ENCODE results near the gene THSD7B. TPM values are rescaled to one million over a fixed set of nuclear protein-coding genes. Genes with fewer than 3 reads are reported as not detected.
"Not testable (repeated sequence)": the region's sequence is repeated elsewhere in the genome, so short reads cannot be mapped to it uniquely, and the experiment has no call there.

The THSD7B gene
- total and polyA plus RNA-seq, 2 of the 13 experiments (the other 11 are each of a cell fraction or from before 2014, with no cell fraction given): 0.02 TPM; not detected in 1

DNA sequence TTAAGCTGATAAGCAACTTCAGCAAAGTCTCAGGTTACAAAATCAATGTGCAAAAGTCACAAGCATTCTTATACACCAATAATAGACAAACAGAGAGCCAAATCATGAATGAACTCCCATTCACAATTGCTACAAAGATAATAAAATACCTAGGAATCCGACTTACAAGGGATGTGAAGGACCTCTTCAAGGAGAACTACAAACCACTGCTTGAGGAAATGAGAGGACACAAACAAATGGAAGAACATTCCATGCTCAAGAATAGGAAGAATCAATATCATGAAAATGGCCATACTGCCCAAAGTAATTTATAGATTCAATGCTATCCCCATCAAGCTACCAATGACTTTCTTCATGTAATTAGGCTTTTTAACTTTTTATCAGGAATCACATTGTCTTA is 934.9 kb downstream of the THSD7B start:
- H3K79me2 ChIP-seq (ENCODE audit: insufficient read depth, low read length); POLR2A ChIA-PET; in situ Hi-C loops (cut with HindIII; ENCODE audit: extremely low pct_ligation_motif_present, low pct_unique_long_range_greater_than_20kb); H4K20me1 ChIP-seq (ENCODE audit: insufficient read depth, low read length); H3K4me1 ChIP-seq (ENCODE audit: insufficient read depth, low read length); ATAC-seq; DNase-seq (ENCODE audit: low spot score); H3K27ac ChIP-seq (ENCODE audit: extremely low read length, insufficient read depth, low read length); H3K9ac ChIP-seq (ENCODE audit: insufficient read depth, low read depth, low read length); H3K4me3 ChIP-seq (replicated peaks in 1 of 3; ENCODE audit: insufficient read depth in 1 of 3, low read depth in 2 of 3, low read length in 3 of 3); BruUV-seq (replicated peaks); H2AFZ ChIP-seq (ENCODE audit: low read length); H3K4me2 ChIP-seq (ENCODE audit: low read depth, low read length); FAIRE-seq; H3K36me3 ChIP-seq (replicated peaks in 1 of 2; ENCODE audit: control insufficient read depth in 1 of 2, insufficient read depth in 2 of 2, low read length in 2 of 2); H3K27me3 ChIP-seq (ENCODE audit: control insufficient read depth in 1 of 2, insufficient read depth in 2 of 2, low read length in 2 of 2); CTCF ChIA-PET (ENCODE audit: low intra/inter-chr PET ratio, low total read pairs); intact Hi-C loops (cut with micrococcal nuclease; ENCODE audit: unreplicated experiment): not testable (repeated sequence)
- H3K9me3 ChIP-seq (ENCODE audit: low read length): peaks cover 12% of the 10 kb centered on the region
- 3% methylated on average over 1 of the region's 1 CpG for WGBS (ENCODE audit: low lambda C conversion rate)

DNA sequence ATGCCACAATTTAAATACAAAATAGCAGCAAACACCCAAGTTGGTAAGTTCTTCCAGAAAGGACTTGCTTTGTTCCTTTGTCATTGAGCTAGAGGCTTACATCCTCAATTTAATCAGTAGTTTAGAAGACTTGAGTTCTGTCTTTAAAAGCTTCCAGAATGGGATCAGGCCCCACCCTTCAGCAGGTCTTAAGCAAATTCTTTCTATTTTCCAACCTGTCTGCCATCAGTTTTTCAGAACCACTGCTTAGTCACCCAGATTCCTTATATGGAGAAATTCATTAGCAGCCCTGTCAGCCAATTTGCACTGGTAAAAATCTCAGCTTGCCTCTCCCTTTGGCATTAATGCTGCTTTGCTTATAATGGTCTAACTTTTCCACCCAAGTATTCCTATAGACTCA is 935.3 kb downstream of the THSD7B start:
- Histone ChIP-seq H3K4me1 (ENCODE audit: insufficient read depth, low read length) (no peaks in the 10 kb centered on the region), H3K4me3 (replicated peaks in 1 of 3; ENCODE audit: insufficient read depth in 1 of 3, low read depth in 2 of 3, low read length in 3 of 3) (no peak overlapping the region), H3K9ac (ENCODE audit: insufficient read depth, low read depth, low read length) (no peak overlapping the region), H4K20me1 (ENCODE audit: insufficient read depth, low read length) (no peaks in the 10 kb centered on the region), H3K9me3 (ENCODE audit: low read length) (peaks cover 12% of the 10 kb centered on the region), H3K27me3 (ENCODE audit: control insufficient read depth in 1 of 2, insufficient read depth in 2 of 2, low read length in 2 of 2) (no peaks in the 10 kb centered on the region), H3K27ac (ENCODE audit: extremely low read length, insufficient read depth, low read length) (no peak overlapping the region), H3K79me2 (ENCODE audit: insufficient read depth, low read length) (no peaks in the 10 kb centered on the region), H3K4me2 (ENCODE audit: low read depth, low read length) (no peak overlapping the region), H3K36me3 (replicated peaks in 1 of 2; ENCODE audit: control insufficient read depth in 1 of 2, insufficient read depth in 2 of 2, low read length in 2 of 2) (no peaks in the 10 kb centered on the region), H2AFZ (ENCODE audit: low read length) (no peak overlapping the region)
- ChIA-PET POLR2A (no interaction called here), CTCF (ENCODE audit: low intra/inter-chr PET ratio, low total read pairs) (no interaction called here)
- ATAC-seq (no peak), FAIRE-seq (no peak), DNase-seq (ENCODE audit: low spot score) (no peak)
- no TSS peak for BruUV-seq (replicated peaks)
- intact Hi-C loops (cut with micrococcal nuclease; ENCODE audit: unreplicated experiment) (no loop called here), in situ Hi-C loops (cut with HindIII; ENCODE audit: extremely low pct_ligation_motif_present, low pct_unique_long_range_greater_than_20kb) (no loop called here)
- TF ChIP-seq MLLT10 (CRISPR knock-in tag; IDR thresholded peaks at IDR 0.05) (no peak), RFXANK (CRISPR knock-in tag; IDR thresholded peaks at IDR 0.05) (no peak), NFE2 (CRISPR knock-in tag; IDR thresholded peaks at IDR 0.05) (no peak)

DNA sequence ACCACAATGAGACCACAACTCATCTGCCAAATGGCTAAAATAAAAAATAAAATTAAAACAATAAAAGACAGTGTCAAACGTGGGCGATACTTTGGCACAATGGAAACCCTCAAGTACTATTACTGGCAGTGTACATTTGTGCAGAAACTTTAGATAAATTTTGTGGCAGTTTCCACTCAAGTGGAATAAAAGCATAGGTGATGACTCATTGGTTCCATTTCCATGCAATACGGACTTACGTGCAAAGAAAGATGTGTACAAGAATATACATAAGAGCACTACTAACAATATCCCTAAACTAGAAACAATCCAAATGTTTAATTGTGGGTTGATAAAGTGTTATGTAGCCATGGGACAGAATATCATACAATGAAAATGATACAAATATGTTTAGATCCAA is 940.0 kb downstream of the THSD7B start:
- DNase-seq (ENCODE audit: low spot score): no peak
- BruUV-seq (replicated peaks): no TSS peak

More for the DNA sequence above, 940.0 kb downstream of the THSD7B start:
- no peak for TF ChIP-seq ZNF589 (CRISPR knock-in tag; conservative IDR thresholded peaks at IDR 0.05)
- FAIRE-seq (no peak), ATAC-seq (no peak)
- H3K9me3 ChIP-seq (ENCODE audit: low read length): peaks cover 12% of the 10 kb centered on the region
- intact Hi-C loops (cut with micrococcal nuclease; ENCODE audit: unreplicated experiment): no loop called here
- in situ Hi-C loops (cut with HindIII; ENCODE audit: extremely low pct_ligation_motif_present, low pct_unique_long_range_greater_than_20kb): no loop called here
- CTCF ChIA-PET (ENCODE audit: low intra/inter-chr PET ratio, low total read pairs): no interaction called here
- no peak overlapping the region for H3K27ac ChIP-seq (ENCODE audit: extremely low read length, insufficient read depth, low read length)
- no peak overlapping the region for H3K4me3 ChIP-seq (replicated peaks in 1 of 3; ENCODE audit: insufficient read depth in 1 of 3, low read depth in 2 of 3, low read length in 3 of 3)
- no peak overlapping the region for H3K4me2 ChIP-seq (ENCODE audit: low read depth, low read length)
- WGBS (ENCODE audit: low lambda C conversion rate): 9% methylated on average over 4 of the region's 4 CpGs
- H3K79me2 ChIP-seq (ENCODE audit: insufficient read depth, low read length): no peaks in the 10 kb centered on the region
- H3K27me3 ChIP-seq (ENCODE audit: control insufficient read depth in 1 of 2, insufficient read depth in 2 of 2, low read length in 2 of 2): no peaks in the 10 kb centered on the region
- no peaks in the 10 kb centered on the region for H3K36me3 ChIP-seq (replicated peaks in 1 of 2; ENCODE audit: control insufficient read depth in 1 of 2, insufficient read depth in 2 of 2, low read length in 2 of 2)
- no peaks in the 10 kb centered on the region for H4K20me1 ChIP-seq (ENCODE audit: insufficient read depth, low read length)
- H3K4me1 ChIP-seq (ENCODE audit: insufficient read depth, low read length): no peaks in the 10 kb centered on the region
- H3K9ac ChIP-seq (ENCODE audit: insufficient read depth, low read depth, low read length): no peak overlapping the region
- POLR2A ChIA-PET: no interaction called here
- no peak overlapping the region for H2AFZ ChIP-seq (ENCODE audit: low read length)

All from HepG2 (cell line).